Thyroid gland (tissue), 4 donors: ENCODE data around the gene TMEM200B.

Experiments used
- CTCF ChIP-seq, 6 experiments: fragments of 200-600 bp in 3 of 6; fragments of 450-650 bp in 3 of 6; sonication (generic) in 3 of 6; IDR thresholded peaks; one replicate each; pipeline ENCODE4 v1.5.1; 2016 to 2019; ENCODE audit warnings: antibody characterized with exemption in 6 of 6, mild to moderate bottlenecking in 2 of 6, inconsistent platforms in 1 of 6, moderate library complexity in 1 of 6
- POLR2A ChIP-seq, 2 donors: fragments of 450-650 bp; IDR thresholded peaks; one replicate each; pipeline ENCODE4 v1.6.1; 2017; ENCODE audit warnings: antibody characterized with exemption in 2 of 2, mild to moderate bottlenecking in 2 of 2, moderate library complexity in 1 of 2

GRCh38 chr1:29125237-29125641, 1.5 kb upstream of the TMEM200B start:
- TF ChIP-seq CTCF (IDR thresholded peaks at IDR 0.05) = no peak
- no peak for TF ChIP-seq POLR2A (IDR thresholded peaks at IDR 0.05)
